GM23338 (cell line): Measurements from ENCODE around the gene LCNL1. TPM values are rescaled to one million over a fixed set of nuclear protein-coding genes. Genes with fewer than 3 reads are reported as not detected.
A peak's percentile ranks its signal among the peaks of the same experiment; 100 is the strongest.

ENCODE experiments used
- ATAC-seq: fragments of 200-7000 bp; cut with Tn5 transposase; 3 replicates; pipeline ENCODE4 v1.9.1; 2020
- DNase-seq: peaks from one replicate; pipeline ENCODE4 v3.0.0-alpha.2; 2015; ENCODE audit warnings: low spot score
- H2AFZ ChIP-seq: fragments of 200-600 bp; sonication (generic); 2 replicates; pipeline ENCODE4 v1.8.0; 2016; ENCODE audit warnings: antibody characterized with exemption, mild to moderate bottlenecking, moderate library complexity
- H3F3A ChIP-seq: fragments of 200-600 bp; sonication (generic); replicated peaks from 2 replicates; pipeline ENCODE4 v1.8.0; 2017; ENCODE audit warnings: antibody characterized with exemption, mixed run types, low read depth
- H3K27ac ChIP-seq: fragments of 200-600 bp; sonication (generic); 2 replicates; pipeline ENCODE4 v1.6.1; 2016; ENCODE audit warnings: low read depth
- H3K27me3 ChIP-seq: fragments of 200-600 bp; sonication (generic); 2 replicates; pipeline ENCODE4 v1.8.0; 2016; ENCODE audit warnings: mild to moderate bottlenecking, mixed run types, moderate library complexity; ENCODE audit not compliant: insufficient read depth
- H3K36me3 ChIP-seq: fragments of 200-600 bp; sonication (generic); 2 replicates; pipeline ENCODE4 v1.8.0; 2016; ENCODE audit warnings: mild to moderate bottlenecking; ENCODE audit not compliant: insufficient read depth
- H3K4me1 ChIP-seq: fragments of 200-600 bp; sonication (generic); 2 replicates; pipeline ENCODE4 v1.8.0; 2016; ENCODE audit warnings: mild to moderate bottlenecking, moderate library complexity; ENCODE audit not compliant: insufficient read depth
- H3K4me2 ChIP-seq: fragments of 200-600 bp; sonication (generic); 2 replicates; pipeline ENCODE4 v1.7.1; 2017; ENCODE audit warnings: mixed run types
- H3K4me3 ChIP-seq: fragments of 200-600 bp; sonication (generic); 2 replicates; pipeline ENCODE4 v1.6.1; 2016; ENCODE audit warnings: mixed run types
- H3K79me2 ChIP-seq: fragments of 200-600 bp; sonication (generic); replicated peaks from 2 replicates; pipeline ENCODE4 v1.8.0; 2017; ENCODE audit warnings: mild to moderate bottlenecking; ENCODE audit not compliant: insufficient read depth
- H3K9me2 ChIP-seq: fragments of 200-600 bp; sonication (generic); 2 replicates; pipeline ENCODE4 v1.8.0; 2017; ENCODE audit not compliant: insufficient read depth
- H4K20me1 ChIP-seq: fragments of 200-600 bp; sonication (generic); replicated peaks from 2 replicates; pipeline ENCODE4 v1.8.0; 2017; ENCODE audit warnings: mild to moderate bottlenecking; ENCODE audit not compliant: insufficient read depth
- H3K27ac Mint-ChIP-seq: 2 replicates; pipeline ENCODE4 v1.8.0; 2020; ENCODE audit warnings: inconsistent platforms, mild to moderate bottlenecking, moderate library complexity, mixed read lengths
- H3K27me3 Mint-ChIP-seq: 3 replicates; pipeline ENCODE4 v1.8.0; 2022; ENCODE audit warnings: low read depth, mild to moderate bottlenecking, moderate library complexity, mixed read lengths, inconsistent platforms; ENCODE audit not compliant: insufficient read depth, poor library complexity
- H3K36me3 Mint-ChIP-seq: 3 replicates; pipeline ENCODE4 v1.8.0; 2021; ENCODE audit warnings: low read depth, mild to moderate bottlenecking, inconsistent platforms, moderate library complexity, mixed read lengths
- H3K4me1 Mint-ChIP-seq: 3 replicates; pipeline ENCODE4 v1.8.0; 2020; ENCODE audit warnings: mild to moderate bottlenecking, inconsistent platforms, mixed read lengths
- H3K4me3 Mint-ChIP-seq: 3 replicates; pipeline ENCODE4 v1.8.0; 2021; ENCODE audit warnings: moderate library complexity, mild to moderate bottlenecking, inconsistent platforms, mixed read lengths
- H3K9me3 Mint-ChIP-seq: 3 replicates; pipeline ENCODE4 v1.8.0; 2020; ENCODE audit warnings: moderate library complexity, mild to moderate bottlenecking, inconsistent platforms, mixed read lengths
- CREB1 ChIP-seq: fragments of 250-450 bp; sonication (Bioruptor Pico); IDR thresholded peaks from 2 replicates; pipeline ENCODE4 v1.5.0; 2020; ENCODE audit warnings: low read depth, mild to moderate bottlenecking, moderate library complexity
- CTCF ChIP-seq, 2 experiments: fragments of 200-600 bp in 1 of 2; sonication (generic) in 1 of 2; conservative IDR thresholded peaks; 2 replicates each; pipeline versions ENCODE4 v1.5.1 to v1.6.1; 2016 to 2017; ENCODE audit warnings: antibody characterized with exemption in 2 of 2, low read depth in 2 of 2, mild to moderate bottlenecking in 2 of 2, moderate library complexity in 1 of 2
- EZH2phosphoT487 ChIP-seq: fragments of 200-600 bp; sonication (generic); IDR thresholded peaks from one replicate; pipeline ENCODE4 v1.8.1; 2018; ENCODE audit warnings: antibody characterized with exemption; ENCODE audit not compliant: unreplicated experiment
- JUNB ChIP-seq: IDR thresholded peaks from one replicate; pipeline ENCODE4 v1.6.1; 2016; ENCODE audit warnings: antibody characterized with exemption; ENCODE audit not compliant: unreplicated experiment
- NANOG ChIP-seq: IDR thresholded peaks from 2 replicates; pipeline ENCODE4 v1.6.1; 2016; ENCODE audit warnings: antibody characterized with exemption, borderline replicate concordance
- POLR2AphosphoS5 ChIP-seq: IDR thresholded peaks from 2 replicates; pipeline ENCODE4 v1.6.1; 2016; ENCODE audit warnings: antibody characterized with exemption, low read depth
- STAT1 ChIP-seq: IDR thresholded peaks from one replicate; pipeline ENCODE4 v1.6.1; 2016; ENCODE audit warnings: antibody characterized with exemption; ENCODE audit not compliant: unreplicated experiment
- ZNF331 ChIP-seq: fragments of 250-450 bp; sonication (Bioruptor Pico); IDR thresholded peaks from 2 replicates; pipeline ENCODE4 v1.5.0; 2020; ENCODE audit warnings: low read depth, mild to moderate bottlenecking, moderate library complexity
- ZNF462 ChIP-seq: fragments of 250-450 bp; sonication (Bioruptor Pico); IDR thresholded peaks from 2 replicates; pipeline ENCODE4 v1.5.0; 2020; ENCODE audit warnings: mild to moderate bottlenecking, moderate library complexity
- polyA plus RNA-seq: library from polyadenylated mRNA; unstranded; fragments of >200 nt; fragmentation: Nextera tagmentation; extraction: Ambion mirVana; gene quantifications from 2 replicates; pipeline ENCODE4 v1.2.1, GENCODE V29; 2016
- total RNA-seq: library from RNA; depleted of rRNA; stranded (reverse); fragments of >200 nt; shearing (Covaris generic); gene quantifications from 2 replicates; pipeline ENCODE4 v1.2.3, GENCODE V29; 2014

LCNL1 gene
- total and polyA plus RNA-seq, 2 experiments from 2014 or later = 0.11 TPM; not detected in 1

GRCh38 chr9:136934277-136934676, 48.5 kb upstream of the LCNL1 start:
- DNase-seq (no peak), ATAC-seq (no peak)
- Histone ChIP-seq H3K79me2 (0 out of 2 replicates have a peak, but pooled peaks cover 13% of the 10 kb centered on the region), H4K20me1 (peaks cover 15% of the 10 kb centered on the region), H3F3A (peaks cover 11% of the 10 kb centered on the region; the same call in 1 of the 2 replicates), H2AFZ (no peak overlapping the region), H3K27ac (peak overlapping the region; percentile 45; the same call in 1 of the 2 replicates), H3K4me2 (peak overlapping the region; percentile 38; the same call in 1 of the 2 replicates), H3K36me3 (no peaks in the 10 kb centered on the region), H3K27me3 (no peaks in the 10 kb centered on the region), H3K4me3 (no peak overlapping the region), H3K9me2 (no peaks in the 10 kb centered on the region; the same call in 1 of the 2 replicates), H3K4me1 (no peaks in the 10 kb centered on the region)
- peaks cover 8% of the 10 kb centered on the region for H3K27me3 Mint-ChIP-seq
- no peaks in the 10 kb centered on the region; the same call in 2 of the 3 replicates for H3K9me3 Mint-ChIP-seq
- no peak overlapping the region; the same call in 2 of the 3 replicates for H3K4me3 Mint-ChIP-seq
- no peak overlapping the region for H3K27ac Mint-ChIP-seq
- peaks cover 43% of the 10 kb centered on the region for H3K36me3 Mint-ChIP-seq
- no peak for TF ChIP-seq STAT1
- TF ChIP-seq NANOG = no peak
- TF ChIP-seq JUNB = no peak
- TF ChIP-seq EZH2phosphoT487 = no peak
- no peak for TF ChIP-seq CTCF (conservative IDR thresholded peaks at IDR 0.05; ENCODE audit: low read depth in 2 of 2)
- no peak for TF ChIP-seq ZNF462 (CRISPR knock-in tag)
- no peak for TF ChIP-seq POLR2AphosphoS5
- TF ChIP-seq ZNF331 (CRISPR knock-in tag) = no peak
- no peak for TF ChIP-seq CREB1 (CRISPR knock-in tag)
- H3K4me1 Mint-ChIP-seq = peaks cover 11% of the 10 kb centered on the region
